Measurements from ENCODE around the gene AP5S1. TPM values are rescaled to one million over a fixed set of nuclear protein-coding genes. Genes with fewer than 3 reads are reported as not detected.
A peak's percentile ranks its signal among the peaks of the same experiment; 100 is the strongest.

AP5S1 gene
- total and polyA plus RNA-seq, 2 experiments from 2014 or later, result 7.6 to 22.9 TPM

DNA sequence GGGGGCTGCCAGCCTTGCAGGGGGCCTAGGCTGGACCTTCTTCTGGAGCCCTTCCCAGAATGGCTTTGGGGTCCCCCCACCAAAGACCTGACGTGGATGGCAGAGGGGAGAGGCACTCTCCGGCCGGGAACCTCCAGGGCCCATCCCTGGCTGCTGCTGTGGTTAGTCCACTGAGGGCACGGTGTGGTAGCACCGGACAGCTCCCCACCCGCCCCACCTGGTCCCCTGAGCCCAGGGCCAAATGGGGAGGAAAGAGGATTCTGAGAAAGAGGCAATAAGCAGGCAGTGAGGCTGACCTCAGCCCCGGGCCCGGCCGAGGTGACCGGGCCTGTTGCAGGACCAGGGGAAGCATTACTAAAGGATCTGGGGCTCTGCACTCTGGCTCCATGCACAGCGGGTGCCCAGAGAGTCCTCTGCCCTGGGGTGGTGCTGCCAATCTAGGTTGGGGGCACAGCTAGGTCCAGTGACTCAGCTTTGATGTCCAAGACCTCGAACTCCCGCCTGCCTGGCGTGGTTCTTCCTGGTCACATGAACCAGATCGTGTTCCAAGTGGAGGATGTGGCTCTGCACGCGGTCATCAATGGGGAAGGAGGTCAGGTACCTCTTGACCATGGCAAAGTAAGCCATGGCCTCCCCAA is 36.0 kb upstream of the AP5S1 start:
- Histone ChIP-seq H3K27me3 (peaks cover 11% of the 10 kb centered on the region), H3K36me3 (no peaks in the 10 kb centered on the region), H3K9me3 (ENCODE audit: low read depth) (no peaks in the 10 kb centered on the region), H3K4me1 (ENCODE audit: low read depth) (peaks cover 5% of the 10 kb centered on the region), H3K4me3 (no peak overlapping the region), H3K27ac (no peak overlapping the region)
- no peak for DNase-seq (ENCODE audit: low read depth in 1 of 2, low spot score in 1 of 2)
- TF ChIP-seq, protein P1, sequence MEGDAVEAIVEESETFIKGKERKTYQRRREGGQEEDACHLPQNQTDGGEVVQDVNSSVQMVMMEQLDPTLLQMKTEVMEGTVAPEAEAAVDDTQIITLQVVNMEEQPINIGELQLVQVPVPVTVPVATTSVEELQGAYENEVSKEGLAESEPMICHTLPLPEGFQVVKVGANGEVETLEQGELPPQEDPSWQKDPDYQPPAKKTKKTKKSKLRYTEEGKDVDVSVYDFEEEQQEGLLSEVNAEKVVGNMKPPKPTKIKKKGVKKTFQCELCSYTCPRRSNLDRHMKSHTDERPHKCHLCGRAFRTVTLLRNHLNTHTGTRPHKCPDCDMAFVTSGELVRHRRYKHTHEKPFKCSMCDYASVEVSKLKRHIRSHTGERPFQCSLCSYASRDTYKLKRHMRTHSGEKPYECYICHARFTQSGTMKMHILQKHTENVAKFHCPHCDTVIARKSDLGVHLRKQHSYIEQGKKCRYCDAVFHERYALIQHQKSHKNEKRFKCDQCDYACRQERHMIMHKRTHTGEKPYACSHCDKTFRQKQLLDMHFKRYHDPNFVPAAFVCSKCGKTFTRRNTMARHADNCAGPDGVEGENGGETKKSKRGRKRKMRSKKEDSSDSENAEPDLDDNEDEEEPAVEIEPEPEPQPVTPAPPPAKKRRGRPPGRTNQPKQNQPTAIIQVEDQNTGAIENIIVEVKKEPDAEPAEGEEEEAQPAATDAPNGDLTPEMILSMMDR (IDR thresholded peaks at IDR 0.05; ENCODE audit: low read depth, low read length), result no peak

DNA sequence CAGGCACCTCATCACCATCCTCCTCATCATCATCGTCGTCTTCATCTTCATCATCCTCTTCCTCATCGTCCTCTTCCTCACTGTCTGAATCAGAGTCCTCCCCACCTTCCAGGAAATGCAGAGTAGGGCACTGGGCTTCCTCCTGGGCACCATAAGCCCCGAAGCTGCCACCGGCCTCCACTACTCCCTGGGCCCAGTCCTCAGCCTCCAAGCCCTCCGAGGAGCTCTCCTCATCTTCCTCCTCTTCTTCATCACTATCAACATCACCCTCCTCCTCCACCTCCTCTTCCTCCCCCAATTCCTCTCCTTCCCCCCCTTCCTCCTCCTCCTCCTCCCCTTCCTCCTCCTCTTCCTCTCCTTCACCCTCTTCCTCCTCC is 35.5 kb upstream of the AP5S1 start:
- TF ChIP-seq, protein P1 (IDR thresholded peaks at IDR 0.05; ENCODE audit: low read depth, low read length), result no peak
- Histone ChIP-seq H3K4me3 (no peak overlapping the region), H3K27me3 (peaks cover 5% of the 10 kb centered on the region), H3K27ac (no peak overlapping the region), H3K4me1 (ENCODE audit: low read depth) (peaks cover 5% of the 10 kb centered on the region), H3K9me3 (ENCODE audit: low read depth) (no peaks in the 10 kb centered on the region), H3K36me3 (no peaks in the 10 kb centered on the region)
- DNase-seq (ENCODE audit: low read depth in 1 of 2, low spot score in 1 of 2), result no peak

DNA sequence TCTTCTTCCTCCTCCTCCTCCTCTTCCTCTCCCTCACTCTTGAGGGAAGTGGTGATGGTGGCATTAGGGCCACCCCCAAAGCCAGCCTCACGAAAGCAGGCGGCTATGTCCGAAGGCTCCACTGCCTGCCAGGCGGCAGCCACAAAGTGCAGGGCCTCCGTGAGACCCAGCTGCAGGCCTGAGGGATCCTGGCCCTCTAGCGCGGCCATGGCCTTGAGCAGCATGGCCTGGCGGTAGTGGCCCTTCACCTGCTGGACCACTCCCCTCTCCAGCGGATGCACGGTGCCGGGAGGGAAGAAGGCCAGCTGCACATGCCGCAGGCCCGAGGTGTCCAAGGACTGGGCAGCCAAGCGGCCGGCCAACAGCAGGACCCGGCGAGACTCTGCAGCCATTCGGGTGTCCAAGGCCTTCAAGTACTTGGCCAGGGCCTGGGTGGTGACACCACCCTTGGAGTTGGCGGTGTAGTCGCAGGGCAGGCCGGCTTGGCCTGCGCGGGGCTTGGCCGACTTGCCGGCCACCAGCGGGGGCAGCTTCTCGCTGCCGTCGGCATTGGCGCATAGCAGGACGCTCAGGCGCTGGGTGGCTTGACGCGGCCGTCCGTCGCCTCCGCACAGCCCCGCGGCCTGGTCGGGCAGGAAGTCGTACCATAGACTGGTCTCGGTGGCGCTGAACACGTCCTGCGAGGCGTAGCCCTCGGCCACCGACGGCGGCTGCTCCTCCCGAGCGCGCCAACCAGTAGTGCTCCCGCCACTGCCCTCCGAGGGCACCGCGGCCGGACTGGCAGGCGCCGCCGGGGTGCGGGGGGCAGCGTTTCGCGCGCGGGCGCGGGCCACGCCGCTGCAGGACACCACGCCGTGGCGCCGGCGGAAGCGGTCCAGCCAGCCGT is 34.9 kb upstream of the AP5S1 start:
- no peaks in the 10 kb centered on the region for H3K36me3 ChIP-seq
- DNase-seq (ENCODE audit: low read depth in 1 of 2, low spot score in 1 of 2), result no peak
- peaks cover 5% of the 10 kb centered on the region for H3K4me1 ChIP-seq (ENCODE audit: low read depth)
- peaks cover 4% of the 10 kb centered on the region for H3K27me3 ChIP-seq
- no peaks in the 10 kb centered on the region for H3K9me3 ChIP-seq (ENCODE audit: low read depth)
- TF ChIP-seq, protein P1 (IDR thresholded peaks at IDR 0.05; ENCODE audit: low read depth, low read length), result peak; percentile 4
- H3K4me3 ChIP-seq, result peak overlapping the region; percentile 47
- no peak overlapping the region for H3K27ac ChIP-seq

DNA sequence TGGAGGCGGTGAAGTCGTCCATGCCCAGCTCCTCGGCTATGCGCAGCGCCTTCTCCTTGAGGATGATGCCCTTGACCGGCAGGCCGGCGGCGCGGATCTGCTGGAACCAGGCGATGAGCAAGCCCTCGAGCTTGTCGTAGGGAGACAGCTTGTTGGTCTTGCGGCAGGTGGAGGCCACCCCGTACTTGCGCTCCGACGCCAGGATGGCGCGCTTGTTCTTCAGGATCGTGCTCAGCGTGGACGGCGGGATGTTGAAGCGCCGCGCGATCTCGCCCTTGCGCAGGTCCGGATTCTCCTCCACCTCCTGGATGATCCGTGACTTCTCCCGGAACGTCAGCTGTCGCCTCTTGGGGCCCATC is 34.2 kb upstream of the AP5S1 start:
- TF ChIP-seq, protein P1 (IDR thresholded peaks at IDR 0.05; ENCODE audit: low read depth, low read length), result no peak
- Histone ChIP-seq H3K27me3 (peaks cover 4% of the 10 kb centered on the region), H3K4me3 (peak overlapping the region; percentile 47), H3K27ac (no peak overlapping the region), H3K36me3 (no peaks in the 10 kb centered on the region), H3K9me3 (ENCODE audit: low read depth) (no peaks in the 10 kb centered on the region), H3K4me1 (ENCODE audit: low read depth) (peaks cover 5% of the 10 kb centered on the region)
- peak; percentile 60 to 68 for DNase-seq (ENCODE audit: low read depth in 1 of 2, low spot score in 1 of 2)

DNA sequence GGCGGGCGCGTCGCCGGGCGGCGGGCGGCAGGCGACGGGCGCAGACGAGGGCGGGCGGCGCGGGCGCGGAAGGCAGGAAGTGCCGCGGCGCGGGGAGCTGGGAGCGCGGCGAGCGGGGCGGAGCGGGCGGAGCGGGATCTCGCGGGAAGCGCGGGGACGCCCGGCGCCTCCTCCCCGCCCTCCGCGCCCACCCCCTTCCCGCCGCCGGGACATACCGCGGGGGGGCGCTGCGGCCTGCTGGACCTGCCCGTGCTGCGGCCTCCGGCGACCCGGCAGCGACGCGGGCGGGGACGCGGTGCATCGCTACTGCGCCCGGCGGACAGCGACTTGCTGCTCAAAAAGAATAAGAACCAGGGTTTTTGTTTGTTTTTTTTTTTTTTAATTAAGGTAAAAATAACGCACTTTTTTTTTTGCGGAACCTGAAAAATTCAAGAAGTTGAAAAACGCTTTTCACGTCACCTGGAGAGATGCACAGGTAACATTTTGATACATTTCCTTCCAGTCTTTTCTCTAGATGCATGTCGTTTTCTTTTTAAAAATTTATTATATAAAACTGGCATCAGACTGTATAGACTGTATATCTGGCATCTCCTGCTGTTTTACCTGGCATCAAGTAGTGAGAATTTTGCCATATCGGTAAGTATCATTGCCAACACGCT is 33.6 kb upstream of the AP5S1 start, which contains the start of gene CENPB:
TSS of gene CENPB (minus strand) at position 76 of the 659 bp plus-strand sequence. CDS start 257 bp downstream, outside the sequence.
- peak; percentile 89 to 93 for DNase-seq (ENCODE audit: low read depth in 1 of 2, low spot score in 1 of 2)
- H3K36me3 ChIP-seq, result no peaks in the 10 kb centered on the region
- peaks cover 5% of the 10 kb centered on the region for H3K4me1 ChIP-seq (ENCODE audit: low read depth)
- TF ChIP-seq, protein P1 (IDR thresholded peaks at IDR 0.05; ENCODE audit: low read depth, low read length), result peak; percentile 57
- peak within 1 kb of the TSS; percentile 47 for H3K4me3 ChIP-seq
- peaks cover 4% of the 10 kb centered on the region for H3K27me3 ChIP-seq
- no peak within 1 kb of the TSS for H3K27ac ChIP-seq
- H3K9me3 ChIP-seq (ENCODE audit: low read depth), result no peaks in the 10 kb centered on the region
